GM21825 (cell line): ENCODE measurements around the gene GTF3C4.
A peak's percentile ranks its signal among the peaks of the same experiment; 100 is the strongest.

Experiments used
- ATAC-seq: cut with Tn5 transposase; IDR thresholded peaks from one replicate; pipeline ENCODE4 v1.9.1; 2021; ENCODE audit warnings: mild to moderate bottlenecking, moderate library complexity; ENCODE audit not compliant: unreplicated experiment

The GTF3C4 gene, protein sequence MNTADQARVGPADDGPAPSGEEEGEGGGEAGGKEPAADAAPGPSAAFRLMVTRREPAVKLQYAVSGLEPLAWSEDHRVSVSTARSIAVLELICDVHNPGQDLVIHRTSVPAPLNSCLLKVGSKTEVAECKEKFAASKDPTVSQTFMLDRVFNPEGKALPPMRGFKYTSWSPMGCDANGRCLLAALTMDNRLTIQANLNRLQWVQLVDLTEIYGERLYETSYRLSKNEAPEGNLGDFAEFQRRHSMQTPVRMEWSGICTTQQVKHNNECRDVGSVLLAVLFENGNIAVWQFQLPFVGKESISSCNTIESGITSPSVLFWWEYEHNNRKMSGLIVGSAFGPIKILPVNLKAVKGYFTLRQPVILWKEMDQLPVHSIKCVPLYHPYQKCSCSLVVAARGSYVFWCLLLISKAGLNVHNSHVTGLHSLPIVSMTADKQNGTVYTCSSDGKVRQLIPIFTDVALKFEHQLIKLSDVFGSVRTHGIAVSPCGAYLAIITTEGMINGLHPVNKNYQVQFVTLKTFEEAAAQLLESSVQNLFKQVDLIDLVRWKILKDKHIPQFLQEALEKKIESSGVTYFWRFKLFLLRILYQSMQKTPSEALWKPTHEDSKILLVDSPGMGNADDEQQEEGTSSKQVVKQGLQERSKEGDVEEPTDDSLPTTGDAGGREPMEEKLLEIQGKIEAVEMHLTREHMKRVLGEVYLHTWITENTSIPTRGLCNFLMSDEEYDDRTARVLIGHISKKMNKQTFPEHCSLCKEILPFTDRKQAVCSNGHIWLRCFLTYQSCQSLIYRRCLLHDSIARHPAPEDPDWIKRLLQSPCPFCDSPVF

DNA sequence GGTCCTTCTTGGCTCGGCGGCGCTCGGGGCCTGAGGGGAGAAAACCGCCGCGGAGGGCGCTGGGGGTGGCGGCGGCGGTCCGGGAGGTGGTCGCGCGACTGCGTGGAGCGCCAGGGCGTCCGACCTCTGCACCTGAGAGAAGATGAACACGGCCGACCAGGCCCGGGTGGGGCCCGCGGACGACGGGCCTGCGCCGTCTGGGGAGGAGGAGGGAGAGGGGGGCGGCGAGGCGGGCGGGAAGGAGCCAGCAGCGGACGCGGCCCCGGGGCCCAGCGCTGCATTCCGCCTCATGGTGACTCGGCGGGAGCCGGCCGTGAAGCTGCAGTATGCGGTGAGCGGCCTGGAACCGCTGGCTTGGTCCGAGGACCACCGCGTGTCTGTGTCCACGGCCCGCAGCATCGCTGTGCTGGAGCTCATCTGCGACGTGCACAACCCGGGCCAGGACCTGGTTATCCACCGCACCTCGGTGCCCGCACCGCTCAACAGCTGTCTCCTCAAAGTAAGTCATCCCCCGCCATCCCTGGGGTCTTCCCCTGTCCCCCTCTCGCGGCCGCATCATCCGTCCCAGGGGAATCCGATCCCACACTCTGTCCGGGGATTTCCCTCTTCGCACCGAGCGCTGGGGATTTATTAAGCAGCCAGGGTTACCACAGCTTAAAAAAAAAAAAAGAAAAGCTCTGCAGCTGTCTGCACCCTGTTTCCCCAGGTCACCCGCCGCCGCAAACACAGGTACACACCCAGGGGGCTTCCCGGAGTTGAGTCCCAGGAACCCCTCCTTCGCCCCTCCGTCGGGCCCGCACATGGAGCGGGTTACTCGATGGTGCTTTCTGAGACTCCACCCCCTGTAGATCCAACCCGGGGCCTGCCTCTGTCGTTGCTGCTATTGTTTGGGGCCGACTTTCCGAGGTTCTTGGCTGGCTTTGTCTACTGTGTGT, at the start of gene GTF3C4:
TSS of gene GTF3C4 (plus strand) at position 8 of the 935 bp plus-strand sequence. CDS start at position 143, 135 bp downstream.
- ATAC-seq = peak; percentile 43

DNA sequence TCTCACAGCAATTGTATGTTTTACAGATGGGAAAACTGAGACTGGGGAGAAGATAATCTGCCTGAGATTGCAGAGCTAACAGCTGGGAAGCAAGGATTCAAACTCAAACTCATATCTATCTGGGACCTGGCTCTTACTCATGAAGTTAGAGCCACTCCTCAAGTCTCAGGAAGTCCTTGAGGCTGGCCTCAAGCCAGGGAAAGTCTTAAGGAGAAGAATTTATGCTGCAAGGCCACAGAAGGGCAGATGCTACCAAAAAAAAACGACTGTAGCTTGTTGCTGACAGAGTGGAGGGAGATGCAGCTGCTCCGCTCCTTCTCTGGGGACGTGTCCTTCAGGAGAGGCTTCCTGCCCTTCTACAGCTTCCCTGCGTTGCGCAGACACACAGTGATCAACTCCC, 48.1 kb upstream of the GTF3C4 start:
- ATAC-seq = no peak

DNA sequence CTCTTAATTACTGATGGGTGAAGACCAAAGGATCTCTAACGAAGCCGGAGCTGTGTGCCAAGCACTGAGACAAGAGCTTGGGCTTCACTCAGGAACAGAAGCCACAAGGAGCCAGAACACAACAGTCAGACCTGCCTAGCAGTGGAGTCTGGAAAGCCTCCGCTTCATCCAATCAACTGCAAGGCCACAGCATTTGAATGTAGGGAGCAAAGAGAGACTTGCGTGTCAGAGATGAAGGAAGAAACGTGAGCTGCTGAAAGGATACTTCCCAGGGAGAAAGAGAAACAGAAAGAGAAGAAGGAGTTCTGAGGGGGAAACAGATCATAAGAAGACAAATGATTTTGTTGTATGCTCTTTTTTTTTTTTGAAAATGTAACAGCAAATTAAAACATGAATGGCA, 44.0 kb upstream of the GTF3C4 start:
- ATAC-seq = no peak

DNA sequence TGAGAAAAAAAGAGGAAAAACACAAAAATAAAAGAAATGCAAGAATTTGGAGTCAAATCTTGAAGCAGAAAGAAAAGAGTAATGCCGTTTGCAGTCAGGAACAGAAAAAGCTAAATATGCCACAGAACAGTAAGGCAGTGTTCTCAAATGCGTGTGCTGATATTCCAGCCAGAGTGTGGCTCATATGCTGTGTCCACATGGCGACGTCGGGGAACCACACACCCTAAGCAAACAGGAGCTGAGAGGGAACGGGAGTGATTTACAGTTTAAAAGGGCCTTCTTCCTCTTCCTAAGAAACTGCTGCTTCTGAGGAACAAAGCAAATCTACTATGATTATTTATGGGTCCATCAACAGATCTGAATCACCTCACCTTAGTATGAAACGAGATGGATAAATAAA, 43.2 kb upstream of the GTF3C4 start:
- no peak for ATAC-seq

DNA sequence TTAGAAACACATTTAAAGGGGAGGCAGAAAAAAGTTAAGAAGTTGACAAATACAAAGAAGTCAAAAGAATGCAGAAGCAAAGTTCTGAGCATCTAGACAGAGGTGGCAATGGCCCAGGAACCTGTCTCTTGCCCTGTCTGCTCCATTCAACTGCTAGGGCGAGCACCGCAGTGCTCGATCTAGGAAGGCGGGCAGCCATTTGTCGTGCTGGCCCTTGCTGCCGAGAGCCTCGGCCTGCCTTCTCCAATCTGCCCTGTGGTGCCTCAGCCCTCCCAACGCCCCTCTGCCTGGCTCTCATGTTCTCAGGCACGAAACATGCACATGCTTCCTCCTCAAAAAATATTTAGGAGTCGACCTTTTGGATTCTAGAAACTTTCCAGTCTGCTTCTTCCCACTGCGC, 42.7 kb upstream of the GTF3C4 start:
- no peak for ATAC-seq

DNA sequence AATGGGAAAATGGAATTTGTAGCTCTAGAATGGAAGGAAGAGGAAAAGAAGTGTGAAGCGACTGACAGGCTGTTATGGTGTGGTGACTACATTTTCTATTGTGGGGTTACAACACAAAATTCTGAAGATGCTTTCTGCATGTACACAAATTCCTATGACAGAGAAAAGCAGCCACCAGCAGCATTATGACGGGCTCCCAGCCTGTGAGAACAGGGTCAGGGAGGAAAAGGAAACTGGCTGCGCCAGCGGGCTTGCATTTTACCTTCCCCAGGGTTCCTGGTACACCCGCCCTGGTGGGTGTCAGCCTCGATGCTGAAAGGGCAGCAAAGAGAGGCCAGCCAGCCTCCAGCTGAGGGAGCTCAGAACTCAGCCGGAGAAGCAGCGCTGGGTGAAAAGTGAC, 41.5 kb upstream of the GTF3C4 start:
- ATAC-seq = no peak

DNA sequence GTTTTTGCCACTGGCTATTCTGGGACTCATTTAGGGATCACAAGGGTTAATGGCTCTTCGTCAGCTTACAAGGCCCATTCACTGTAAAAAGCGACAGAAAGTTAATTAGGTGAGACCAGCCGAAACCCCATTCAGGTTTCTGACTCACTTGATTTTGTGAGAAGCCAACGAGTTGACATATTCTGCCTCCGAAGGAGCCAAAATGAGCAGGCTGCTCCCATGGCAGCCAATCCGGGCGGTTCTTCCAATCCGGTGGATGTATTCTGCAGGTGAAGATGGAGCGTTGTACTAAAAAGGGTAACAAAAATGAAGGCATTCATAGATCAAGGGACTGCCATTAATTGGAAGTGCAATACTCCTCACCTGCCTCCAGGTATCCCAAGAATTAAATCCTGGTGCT, 40.1 kb upstream of the GTF3C4 start:
- no peak for ATAC-seq

DNA sequence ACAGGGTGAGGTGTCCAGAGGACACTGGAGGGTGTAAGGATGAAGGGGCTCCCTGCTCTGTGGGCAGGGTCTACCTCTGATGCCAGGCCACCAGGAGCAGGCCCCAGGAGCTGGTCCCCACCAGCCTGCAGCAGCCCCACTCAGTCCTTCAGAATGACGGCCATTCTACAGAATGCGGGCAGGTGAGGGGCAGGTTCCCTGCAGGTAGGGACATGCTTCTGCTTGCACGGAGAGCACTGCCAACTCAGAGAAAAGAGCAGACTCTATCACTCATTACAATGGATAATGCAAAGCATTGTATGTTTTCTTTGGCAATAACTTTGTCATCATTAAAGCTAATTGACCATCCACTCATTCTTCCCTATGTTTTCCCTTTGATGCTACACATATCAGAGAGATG, 39.5 kb upstream of the GTF3C4 start:
- no peak for ATAC-seq

DNA sequence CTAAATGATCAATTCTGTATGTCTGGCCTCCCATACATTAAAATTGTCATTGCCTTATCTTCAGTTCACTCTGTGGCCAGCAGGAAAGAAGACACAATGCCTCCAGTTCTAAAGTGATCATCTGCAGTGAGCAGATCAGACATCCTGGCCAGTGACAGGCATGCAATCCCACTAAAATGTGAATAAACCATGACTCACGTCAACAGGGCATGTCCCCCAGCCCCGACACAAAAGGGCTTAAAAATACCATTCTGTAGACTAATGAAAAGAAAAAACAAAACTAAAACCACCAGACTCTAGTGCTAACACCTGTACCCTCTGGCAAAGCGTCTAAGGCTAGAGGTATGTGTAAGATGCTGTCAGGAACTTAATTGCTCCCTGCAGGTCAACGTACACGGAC, 39.0 kb upstream of the GTF3C4 start:
- no peak for ATAC-seq

DNA sequence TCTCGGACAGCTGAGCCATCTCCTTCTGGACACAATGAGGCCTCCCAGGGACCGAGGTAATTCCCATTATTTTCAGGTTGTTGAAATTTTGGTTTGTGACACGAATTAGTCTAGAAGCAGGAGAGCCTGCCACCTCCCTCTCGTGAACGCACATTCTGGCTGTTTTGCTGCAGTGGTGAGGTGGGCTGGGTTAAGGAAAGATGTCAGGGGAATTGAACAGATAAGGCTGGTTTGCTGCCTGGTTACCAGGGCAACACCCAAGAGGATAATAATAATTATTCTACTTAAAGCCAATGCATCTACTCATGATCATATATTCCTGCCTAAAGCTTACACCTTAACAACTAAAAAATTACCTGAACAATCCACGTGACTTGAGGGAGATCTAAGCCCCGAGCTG, 38.6 kb upstream of the GTF3C4 start:
- ATAC-seq = no peak

DNA sequence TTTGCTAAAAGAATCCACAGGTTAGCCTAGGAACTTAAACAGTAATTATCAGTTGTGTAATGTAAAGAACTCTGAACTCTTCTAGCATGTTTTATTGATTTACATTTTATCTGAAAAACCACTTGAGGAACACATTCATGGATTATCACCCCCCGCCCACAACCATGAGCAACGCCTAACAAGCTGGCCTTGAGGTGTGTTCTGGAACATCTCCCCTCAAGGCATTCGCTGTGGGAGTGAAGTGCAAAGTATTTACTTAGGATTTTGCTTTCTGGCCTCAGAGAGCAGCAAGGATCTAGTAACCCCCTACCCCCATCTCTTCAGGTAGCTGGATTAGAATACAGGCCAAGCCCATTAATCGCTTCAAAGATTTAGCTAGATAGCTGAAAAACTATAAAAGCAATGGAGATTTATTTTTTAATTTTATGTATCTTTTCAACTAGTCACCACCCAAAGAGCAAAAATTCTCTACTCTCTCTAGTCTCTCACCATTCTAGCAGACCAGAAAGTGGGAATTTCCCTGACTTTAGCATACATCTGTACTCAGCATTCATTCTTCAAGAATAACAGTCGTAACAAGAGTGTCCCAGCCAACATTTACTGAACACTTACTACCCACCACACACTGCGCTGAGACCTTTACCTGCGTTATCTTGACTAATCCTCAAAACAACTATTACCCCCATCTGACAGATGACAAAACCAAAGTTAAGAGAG, 37.7 kb upstream of the GTF3C4 start:
- no peak for ATAC-seq

DNA sequence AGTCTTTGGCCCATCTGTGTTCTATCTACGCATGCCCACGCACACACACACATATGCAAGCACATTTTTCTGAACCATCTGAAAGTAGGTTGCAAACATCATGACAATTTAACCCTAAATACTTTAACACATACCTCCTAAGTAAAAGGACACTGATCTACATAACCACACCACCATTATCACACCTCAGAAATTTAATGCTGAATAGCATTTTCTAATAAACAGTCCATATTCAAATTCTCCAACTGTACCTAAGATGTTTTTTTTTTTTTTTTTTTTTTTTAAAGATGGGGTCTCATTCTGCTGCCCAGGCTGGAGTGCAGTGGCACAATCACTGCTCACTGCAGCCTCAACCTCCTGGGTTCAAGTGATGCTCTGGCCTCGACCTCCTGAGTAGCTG, 35.9 kb upstream of the GTF3C4 start:
- no peak for ATAC-seq

DNA sequence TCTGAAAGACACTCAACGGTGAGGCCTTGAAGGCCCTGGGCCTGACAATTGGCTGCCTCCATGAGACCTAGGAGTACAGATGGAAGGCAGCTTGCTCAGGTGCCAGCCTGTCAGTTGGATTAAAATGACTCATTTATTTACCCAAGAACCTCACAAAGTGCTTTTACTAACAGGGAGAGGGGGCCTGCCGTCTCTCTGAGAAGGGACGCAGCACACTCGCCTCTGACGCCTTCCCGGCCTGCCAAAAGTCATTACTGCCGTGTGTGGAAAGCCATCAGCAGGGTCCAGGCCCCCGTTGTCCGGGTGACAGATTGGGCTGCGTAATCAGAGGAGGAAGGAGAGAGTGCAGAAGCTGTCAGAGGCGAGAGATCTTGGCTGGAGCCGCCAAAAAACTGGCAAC, 32.9 kb upstream of the GTF3C4 start:
- no peak for ATAC-seq

DNA sequence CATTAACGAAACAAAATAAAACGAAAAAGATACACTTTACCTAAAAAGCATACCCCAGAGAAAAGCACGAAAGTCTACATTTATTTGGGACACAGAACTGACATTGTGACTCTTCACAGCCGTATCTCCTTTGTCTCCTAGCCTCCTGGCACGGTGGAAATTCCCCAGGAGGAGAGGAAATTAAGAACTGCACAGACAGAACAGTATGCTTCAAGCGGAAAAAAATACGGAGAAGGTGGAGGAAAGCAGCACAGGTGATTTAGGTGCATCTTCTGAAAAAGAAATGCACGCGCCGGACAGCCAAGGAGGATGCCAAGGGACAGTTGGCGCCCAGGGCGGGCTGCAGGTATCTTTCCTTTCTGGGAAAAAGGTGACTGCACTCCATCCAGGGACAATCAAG, 32.5 kb upstream of the GTF3C4 start:
- no peak for ATAC-seq

DNA sequence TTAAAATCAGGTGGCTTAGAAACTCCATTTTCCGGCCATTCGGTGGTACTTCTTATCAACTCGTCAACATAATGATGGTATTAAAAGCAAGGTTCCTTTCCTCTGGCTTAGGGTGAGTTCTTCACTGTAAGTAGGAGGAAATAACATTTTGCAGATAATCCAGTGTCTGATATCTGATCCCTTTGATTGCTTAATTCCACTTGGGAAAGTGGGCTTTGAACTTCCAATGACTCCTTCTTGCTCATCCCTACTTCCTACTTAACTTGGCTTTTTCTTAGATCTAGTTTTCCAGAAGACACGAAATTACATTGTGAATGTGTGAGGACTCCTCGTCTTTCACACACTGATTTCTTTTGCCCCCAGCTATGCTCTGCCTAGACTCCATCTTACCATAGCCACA, 32.0 kb upstream of the GTF3C4 start:
- ATAC-seq = no peak

DNA sequence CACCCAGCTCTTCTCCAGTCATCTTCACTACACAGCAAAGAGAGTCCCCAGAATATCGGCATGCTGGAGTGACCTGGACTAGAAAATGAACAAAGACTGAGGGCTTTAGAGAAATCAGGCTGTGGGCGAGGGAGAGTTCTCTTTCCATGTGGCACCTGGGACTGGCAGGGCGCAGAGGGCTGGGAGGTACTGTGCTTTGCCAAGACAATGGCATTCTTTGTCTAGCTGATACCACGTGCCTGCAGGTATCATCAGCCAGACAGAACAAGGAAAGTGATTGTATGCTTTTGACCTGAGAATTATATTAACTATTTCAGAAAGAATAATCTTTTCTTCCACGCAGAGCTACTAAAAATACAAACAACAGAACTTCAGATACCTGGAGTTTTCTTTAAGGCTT, 30.9 kb upstream of the GTF3C4 start:
- no peak for ATAC-seq

DNA sequence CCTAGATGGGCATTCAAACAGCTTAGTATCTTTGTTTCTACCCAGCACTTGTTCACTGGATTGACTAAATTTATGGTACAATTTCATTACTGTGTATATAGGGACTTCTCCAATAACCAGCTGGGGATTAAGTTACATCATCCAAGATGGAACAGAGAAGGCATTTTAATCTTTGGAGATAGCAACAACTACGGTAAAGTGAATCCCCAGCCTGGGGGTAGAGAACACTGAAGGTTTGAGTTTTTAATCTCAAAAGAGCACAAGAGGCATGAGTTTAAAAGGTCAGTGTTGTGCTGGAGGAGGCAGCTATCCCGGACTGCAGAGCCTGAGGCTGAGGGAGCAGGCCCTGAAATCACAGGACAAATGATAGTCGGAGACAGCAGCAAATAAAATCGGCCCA, 29.0 kb upstream of the GTF3C4 start:
- no peak for ATAC-seq

DNA sequence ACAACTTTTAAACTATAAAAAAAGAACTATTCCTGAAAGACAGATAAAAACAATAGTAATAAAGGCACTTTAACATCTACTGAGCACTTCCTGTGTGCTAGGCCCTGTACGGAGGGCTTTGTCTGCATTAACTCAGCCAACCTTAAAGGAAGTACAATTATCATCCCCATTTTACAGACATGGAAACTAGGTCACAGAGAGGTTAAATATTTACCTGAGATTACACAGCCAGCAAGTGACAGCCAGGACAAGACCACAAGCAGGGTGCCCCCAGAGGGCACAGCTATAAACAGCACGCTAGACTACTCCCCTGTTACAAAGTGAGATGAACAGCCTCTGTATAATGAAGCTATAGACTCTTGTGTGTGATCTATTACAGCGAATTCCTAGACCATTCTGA, 26.0 kb upstream of the GTF3C4 start:
- no peak for ATAC-seq

DNA sequence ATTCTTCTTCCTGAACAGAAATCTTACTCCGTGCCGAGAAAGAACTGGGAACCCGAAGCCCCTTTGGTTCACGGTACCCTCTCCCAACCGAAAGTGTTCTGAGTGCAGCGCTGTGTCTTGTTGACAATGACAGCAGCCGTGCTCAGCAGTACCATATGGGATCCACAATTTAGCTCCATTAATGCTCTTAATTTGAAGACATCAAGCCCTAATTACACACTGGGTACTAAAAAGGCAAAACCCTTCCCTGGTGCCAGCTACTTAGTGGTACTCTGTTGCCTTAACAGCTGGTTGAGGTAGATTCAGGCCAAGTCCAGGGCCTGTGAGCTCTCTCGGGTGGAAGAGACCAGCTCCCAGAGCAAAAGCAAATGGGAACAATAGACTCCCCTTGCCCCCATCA, 25.0 kb upstream of the GTF3C4 start:
- no peak for ATAC-seq

DNA sequence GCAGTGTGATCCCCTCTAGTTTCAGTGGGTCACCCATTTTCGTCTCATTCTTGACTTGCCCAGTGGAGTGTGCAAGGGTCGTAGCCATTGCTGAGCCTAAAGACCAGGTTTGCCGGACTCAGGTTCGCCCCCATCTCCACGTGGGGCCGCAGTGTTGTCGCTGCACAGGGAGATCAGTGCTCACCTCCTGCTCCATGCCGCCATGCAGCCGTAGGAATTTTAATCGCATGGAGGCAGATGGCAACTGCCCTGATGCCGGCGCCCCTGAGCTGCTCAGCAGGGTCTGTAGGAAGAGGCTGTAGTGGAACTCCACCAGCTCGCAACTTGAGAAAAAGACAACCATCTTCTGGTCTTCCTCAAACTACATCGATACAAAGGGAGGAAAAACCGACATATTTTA, 24.6 kb upstream of the GTF3C4 start:
- ATAC-seq = no peak

DNA sequence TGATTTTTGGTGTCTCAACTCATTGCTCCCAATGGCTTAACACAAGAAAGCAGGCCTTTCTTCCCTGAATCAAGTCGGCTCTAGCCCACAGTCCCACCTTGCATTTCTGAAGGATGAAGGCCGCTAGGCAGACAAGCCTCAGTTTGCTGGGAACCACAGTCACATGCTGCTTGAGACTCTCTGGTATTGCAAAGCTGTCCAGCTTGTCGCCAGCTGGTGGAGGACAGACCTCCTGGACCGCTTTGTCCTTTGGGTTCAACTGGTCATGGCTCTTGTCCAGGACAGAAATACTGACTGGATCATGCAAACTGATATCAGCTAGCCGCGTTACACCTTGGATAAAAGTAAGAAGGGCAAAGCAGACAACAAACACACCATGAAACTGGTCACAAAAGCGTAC, 23.5 kb upstream of the GTF3C4 start:
- ATAC-seq = no peak
